Naive B cell (primary cell): ENCODE measurements around the gene TOMM34. TPM values are rescaled to one million over a fixed set of nuclear protein-coding genes. Genes with fewer than 3 reads are reported as not detected.

Experiments used
- ATAC-seq, 2 donors: fragments of 150-1000 bp; cut with Tn5 transposase; 2 replicates each; pipeline ENCODE4 v1.10.0; 2021; ENCODE audit warnings: low read depth in 2 of 2, mild to moderate bottlenecking in 2 of 2, moderate library complexity in 2 of 2
- DNase-seq: peaks from one replicate; pipeline ENCODE4 v3.0.0; 2022
- H3K27ac Mint-ChIP-seq, 6 donors: one replicate each; pipeline ENCODE4 v1.8.0; 2020 to 2022; ENCODE audit warnings: mild to moderate bottlenecking in 6 of 6, mixed read lengths in 6 of 6, moderate library complexity in 5 of 6, inconsistent platforms in 2 of 6
- H3K27me3 Mint-ChIP-seq, 3 donors: one replicate each; pipeline ENCODE4 v1.8.0; 2021 to 2022; ENCODE audit warnings: mixed read lengths in 3 of 3, mild to moderate bottlenecking in 1 of 3
- H3K36me3 Mint-ChIP-seq, 2 donors: one replicate each; pipeline ENCODE4 v1.8.0; 2020 to 2022; ENCODE audit warnings: mixed read lengths in 2 of 2, inconsistent platforms in 1 of 2, mild to moderate bottlenecking in 1 of 2
- H3K4me1 Mint-ChIP-seq, 3 donors: one replicate each; pipeline ENCODE4 v1.8.0; 2020 to 2022; ENCODE audit warnings: mixed read lengths in 3 of 3, inconsistent platforms in 1 of 3, mild to moderate bottlenecking in 1 of 3, moderate library complexity in 1 of 3
- H3K4me3 Mint-ChIP-seq, 8 donors: one replicate each; pipeline ENCODE4 v1.8.0; 2020 to 2022; ENCODE audit warnings: mild to moderate bottlenecking in 8 of 8, mixed read lengths in 8 of 8, moderate library complexity in 8 of 8, inconsistent platforms in 2 of 8
- H3K9me3 Mint-ChIP-seq, 7 donors: one replicate each; pipeline ENCODE4 v1.8.0; 2020 to 2022; ENCODE audit warnings: mixed read lengths in 7 of 7, mild to moderate bottlenecking in 5 of 7, inconsistent platforms in 2 of 7, moderate library complexity in 1 of 7
- polyA plus RNA-seq, 6 donors: library from polyadenylated mRNA; unstranded; fragments of 300-500 nt; fragmentation: Illumina TruSeq; gene quantifications; one replicate each; pipeline ENCODE4 v1.2.3, GENCODE V29; 2021; ENCODE audit warnings: low read depth in 6 of 6

TOMM34 gene
- polyA plus RNA-seq, 6 donors from 2014 or later, result 24.8 to 49.1 (median 38.4) TPM

- peaks cover 5 to 8% of the 10 kb centered on the region in 2 donors for H3K36me3 Mint-ChIP-seq
- no peaks in the 10 kb centered on the region for H3K27me3 Mint-ChIP-seq
- H3K4me1 Mint-ChIP-seq, result peaks cover 70 to 74% (median 73%) of the 10 kb centered on the region in 3 donors
- H3K4me3 Mint-ChIP-seq, result peak overlapping the region; percentile 95 to 99 (median 98)
- H3K27ac Mint-ChIP-seq, result peak overlapping the region; percentile 20 to 99 (median 91)
- no peaks in the 10 kb centered on the region for H3K9me3 Mint-ChIP-seq
- ATAC-seq (no peak), DNase-seq (no peak)
Measured at GRCh38 chr20:44959082-44959637, 1.0 kb downstream of the TOMM34 start.

- Mint-ChIP-seq H3K36me3 (peaks cover 11 to 14% of the 10 kb centered on the region in 2 donors), H3K9me3 (no peaks in the 10 kb centered on the region), H3K4me1 (peaks cover 72 to 74% (median 73%) of the 10 kb centered on the region in 3 donors), H3K27ac (peak overlapping the region in 4 of 6 donors; percentile 29 to 88 (median 53)), H3K4me3 (peak overlapping the region; percentile 70 to 99 (median 96)), H3K27me3 (no peaks in the 10 kb centered on the region)
- DNase-seq (no peak), ATAC-seq (no peak)
Measured at GRCh38 chr20:44958276-44958675, 1.9 kb downstream of the TOMM34 start.

DNA sequence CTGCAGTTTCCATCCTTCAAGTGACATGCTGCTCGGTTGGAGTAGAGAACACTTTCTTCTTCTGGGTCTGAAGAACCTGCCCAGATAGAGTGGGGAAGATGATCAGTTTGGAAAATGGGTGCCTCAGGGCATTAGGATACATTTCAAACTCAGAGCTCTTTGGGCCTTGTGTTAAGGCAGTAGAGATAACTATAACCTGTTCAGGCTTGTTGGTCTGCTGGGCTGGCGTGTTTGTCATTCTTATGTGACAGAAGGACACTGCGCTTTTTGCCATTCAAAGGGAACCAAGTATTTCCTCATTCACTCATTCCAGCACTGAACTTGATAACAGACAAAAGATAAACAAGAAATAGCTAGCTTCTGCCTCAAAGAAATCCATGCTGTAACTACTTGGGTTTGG is 3.8 kb downstream of the TOMM34 start:
- H3K36me3 Mint-ChIP-seq, result peaks cover 24 to 26% of the 10 kb centered on the region in 2 donors
- H3K27ac Mint-ChIP-seq, result peak overlapping the region in 5 of 6 donors; percentile 29 to 95 (median 81)
- no peak for DNase-seq
- peaks cover 75 to 82% (median 80%) of the 10 kb centered on the region in 3 donors for H3K4me1 Mint-ChIP-seq
- no peak for ATAC-seq
- no peaks in the 10 kb centered on the region for H3K27me3 Mint-ChIP-seq
- no peaks in the 10 kb centered on the region for H3K9me3 Mint-ChIP-seq
- peak overlapping the region in 2 of 8 donors; percentile 22 to 47 for H3K4me3 Mint-ChIP-seq

DNA sequence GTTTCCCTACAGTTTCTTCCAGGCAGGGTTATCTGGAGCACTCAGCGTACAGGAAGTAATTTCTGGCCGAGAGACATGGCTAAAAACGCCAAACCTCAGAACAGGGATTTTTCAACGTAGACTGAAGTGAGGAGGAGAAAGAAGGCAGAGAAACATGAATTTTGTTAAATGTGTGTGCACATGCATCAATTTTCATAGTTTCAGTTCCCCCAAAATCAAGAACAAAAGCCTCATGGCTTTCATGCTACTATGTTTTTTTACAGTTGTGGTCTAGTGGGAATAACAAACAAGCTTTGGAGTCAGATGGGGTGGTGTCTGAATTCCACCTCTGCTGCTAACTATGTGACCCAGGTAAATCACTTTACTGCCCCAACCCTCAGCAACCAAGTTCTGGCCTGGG is 4.9 kb downstream of the TOMM34 start:
- Mint-ChIP-seq H3K27ac (peak overlapping the region; percentile 68 to 95 (median 92)), H3K9me3 (no peaks in the 10 kb centered on the region), H3K27me3 (no peaks in the 10 kb centered on the region), H3K36me3 (peaks cover 28 to 33% of the 10 kb centered on the region in 2 donors), H3K4me3 (peak overlapping the region; percentile 22 to 85 (median 65)), H3K4me1 (peaks cover 68 to 75% (median 74%) of the 10 kb centered on the region in 3 donors)
- DNase-seq (no peak), ATAC-seq (peak; percentile 13 to 16)

- ATAC-seq, result no peak
- Mint-ChIP-seq H3K36me3 (peaks cover 34 to 37% of the 10 kb centered on the region in 2 donors), H3K4me3 (peak overlapping the region in 1 of 8 donors; percentile 67), H3K27me3 (no peaks in the 10 kb centered on the region), H3K27ac (peak overlapping the region in 3 of 6 donors; percentile 16 to 80 (median 67)), H3K9me3 (no peaks in the 10 kb centered on the region), H3K4me1 (peaks cover 61 to 68% (median 67%) of the 10 kb centered on the region in 3 donors)
- DNase-seq, result no peak
Measured at GRCh38 chr20:44954211-44954610, 6.0 kb downstream of the TOMM34 start.

DNA sequence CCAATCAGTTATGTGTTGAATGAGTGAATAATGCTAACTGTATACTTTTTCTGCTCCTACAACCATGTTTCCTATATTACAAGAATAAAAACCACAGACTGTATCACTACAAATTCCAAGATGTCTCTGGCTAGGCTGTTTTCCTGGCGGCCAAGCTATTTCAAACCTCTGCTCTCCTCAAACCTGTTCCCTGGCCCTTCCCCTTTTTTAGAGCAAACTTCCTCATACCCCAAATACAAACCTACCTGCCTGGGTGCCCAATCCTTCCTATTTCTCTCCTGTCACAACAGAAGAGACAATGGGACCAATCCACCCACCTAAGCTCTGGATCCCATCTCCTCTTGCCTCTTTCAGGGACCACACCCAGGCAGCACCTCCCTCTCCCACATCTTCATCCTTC is 7.5 kb downstream of the TOMM34 start:
- Mint-ChIP-seq H3K4me3 (no peak overlapping the region), H3K36me3 (peaks cover 34 to 45% of the 10 kb centered on the region in 2 donors), H3K27ac (peak overlapping the region in 5 of 6 donors; percentile 43 to 95 (median 67)), H3K9me3 (no peaks in the 10 kb centered on the region), H3K27me3 (no peaks in the 10 kb centered on the region), H3K4me1 (peaks cover 46 to 53% (median 52%) of the 10 kb centered on the region in 3 donors)
- no peak for ATAC-seq
- DNase-seq, result no peak

GRCh38 chr20:44950368-44950767 is 9.8 kb downstream of the TOMM34 start:
- H3K36me3 Mint-ChIP-seq, result peaks cover 34 to 52% of the 10 kb centered on the region in 2 donors
- H3K4me3 Mint-ChIP-seq, result no peak overlapping the region
- no peaks in the 10 kb centered on the region for H3K9me3 Mint-ChIP-seq
- DNase-seq (no peak), ATAC-seq (no peak)
- peaks cover 30 to 37% (median 33%) of the 10 kb centered on the region in 3 donors for H3K4me1 Mint-ChIP-seq
- H3K27ac Mint-ChIP-seq, result peak overlapping the region in 2 of 6 donors; percentile 1 to 12
- H3K27me3 Mint-ChIP-seq, result no peaks in the 10 kb centered on the region

DNA sequence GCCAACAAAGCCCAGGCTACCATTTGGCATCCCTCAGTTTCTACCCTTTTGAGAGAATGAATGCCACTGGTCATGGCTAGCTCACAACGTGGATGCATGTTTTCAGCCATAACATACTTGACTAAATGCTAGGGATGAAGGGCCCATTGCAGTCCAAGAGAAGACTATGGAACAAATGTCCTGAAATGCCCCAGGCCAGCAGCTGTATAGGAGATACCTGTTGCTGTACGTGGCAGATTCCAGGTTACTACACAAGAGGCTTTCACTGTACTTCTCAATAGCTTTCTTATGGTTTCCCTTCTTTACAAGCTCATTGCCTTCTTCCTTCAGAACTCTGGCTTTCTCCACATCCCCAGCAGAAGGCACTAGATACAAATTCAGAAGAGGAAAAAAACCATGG is 11.7 kb downstream of the TOMM34 start:
- no peak for ATAC-seq
- Mint-ChIP-seq H3K4me1 (peaks cover 14 to 21% (median 15%) of the 10 kb centered on the region in 3 donors), H3K27ac (peak overlapping the region in 5 of 6 donors; percentile 12 to 65 (median 16)), H3K36me3 (peaks cover 22 to 43% of the 10 kb centered on the region in 2 donors), H3K4me3 (no peak overlapping the region), H3K9me3 (no peaks in the 10 kb centered on the region), H3K27me3 (no peaks in the 10 kb centered on the region)
- DNase-seq, result no peak

- Mint-ChIP-seq H3K9me3 (no peaks in the 10 kb centered on the region), H3K27me3 (no peaks in the 10 kb centered on the region), H3K4me1 (peaks cover 10 to 17% (median 11%) of the 10 kb centered on the region in 3 donors), H3K4me3 (no peak overlapping the region), H3K27ac (peak overlapping the region in 2 of 6 donors; percentile 12 to 16), H3K36me3 (peaks cover 18 to 40% of the 10 kb centered on the region in 2 donors)
- ATAC-seq, result no peak
- no peak for DNase-seq
Measured at GRCh38 chr20:44948107-44948506, 12.1 kb downstream of the TOMM34 start.

DNA sequence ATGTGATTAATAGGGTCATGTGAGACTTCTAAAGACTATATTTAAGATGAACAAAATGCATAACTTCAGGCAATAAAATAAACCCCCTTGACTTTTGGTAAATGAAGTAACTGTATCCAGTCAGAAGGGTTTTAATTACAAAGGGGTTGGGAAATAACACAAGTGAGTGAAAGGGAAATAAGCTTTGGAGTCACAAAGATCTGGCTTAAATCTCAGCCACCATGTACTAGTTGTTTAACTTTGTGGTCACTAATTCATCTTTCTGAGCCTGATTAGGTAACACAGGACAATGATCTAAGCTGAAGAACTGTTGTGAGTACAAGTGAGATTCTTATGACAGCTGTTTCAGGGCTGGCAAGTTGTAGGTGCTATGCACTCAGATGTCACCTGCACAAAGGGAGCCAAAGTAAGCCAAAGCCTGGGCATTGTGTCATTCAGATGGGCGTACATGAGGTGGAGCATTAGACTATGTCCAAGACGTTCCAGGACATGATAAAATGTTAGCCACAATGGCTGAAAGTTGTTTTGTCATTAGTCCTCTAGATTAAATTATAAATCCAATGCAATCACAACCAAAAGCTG is 13.8 kb downstream of the TOMM34 start:
- Mint-ChIP-seq H3K27ac (peak overlapping the region in 2 of 6 donors; percentile 5 to 44), H3K4me3 (no peak overlapping the region), H3K36me3 (peaks cover 8 to 32% of the 10 kb centered on the region in 2 donors), H3K9me3 (no peaks in the 10 kb centered on the region), H3K4me1 (peaks cover 0 to 8% (median 3%) of the 10 kb centered on the region in 3 donors), H3K27me3 (no peaks in the 10 kb centered on the region)
- DNase-seq (no peak), ATAC-seq (no peak)

DNA sequence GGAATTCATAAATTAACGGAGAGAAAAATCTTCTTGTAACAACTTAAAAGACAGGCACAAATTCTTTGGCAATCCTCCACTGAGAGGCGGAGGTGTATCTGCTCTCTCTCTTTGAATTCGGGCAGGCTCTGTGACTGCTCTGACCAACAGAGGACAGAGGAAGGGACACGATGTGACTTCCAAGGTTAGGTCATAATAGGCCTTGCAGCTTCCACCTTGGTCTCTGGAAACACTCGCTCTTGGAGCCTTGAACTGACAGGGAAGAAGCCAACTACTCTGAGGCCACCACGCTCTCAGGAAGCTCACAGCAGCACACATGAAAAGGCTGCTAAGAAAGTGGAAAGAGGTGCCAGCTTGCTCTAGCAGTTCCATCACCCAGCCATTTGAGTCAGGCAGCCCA is 14.9 kb downstream of the TOMM34 start:
- H3K36me3 Mint-ChIP-seq, result peaks cover 13 to 28% of the 10 kb centered on the region in 2 donors

GRCh38 chr20:44943828-44944227 is 16.4 kb downstream of the TOMM34 start:
- Mint-ChIP-seq H3K36me3 (peaks cover 7 to 24% of the 10 kb centered on the region in 2 donors), H3K4me3 (no peak overlapping the region), H3K9me3 (no peaks in the 10 kb centered on the region), H3K4me1 (peaks cover 0 to 8% (median 3%) of the 10 kb centered on the region in 3 donors), H3K27ac (peak overlapping the region in 2 of 6 donors; percentile 25 to 38), H3K27me3 (no peaks in the 10 kb centered on the region)
- ATAC-seq (no peak), DNase-seq (no peak)

More for the DNA sequence above, 14.9 kb downstream of the TOMM34 start:
- Mint-ChIP-seq H3K4me1 (peaks cover 0 to 8% (median 3%) of the 10 kb centered on the region in 3 donors), H3K27ac (peak overlapping the region in 2 of 6 donors; percentile 21 to 47), H3K27me3 (no peaks in the 10 kb centered on the region), H3K4me3 (no peak overlapping the region), H3K9me3 (no peaks in the 10 kb centered on the region)
- ATAC-seq (no peak), DNase-seq (no peak)

DNA sequence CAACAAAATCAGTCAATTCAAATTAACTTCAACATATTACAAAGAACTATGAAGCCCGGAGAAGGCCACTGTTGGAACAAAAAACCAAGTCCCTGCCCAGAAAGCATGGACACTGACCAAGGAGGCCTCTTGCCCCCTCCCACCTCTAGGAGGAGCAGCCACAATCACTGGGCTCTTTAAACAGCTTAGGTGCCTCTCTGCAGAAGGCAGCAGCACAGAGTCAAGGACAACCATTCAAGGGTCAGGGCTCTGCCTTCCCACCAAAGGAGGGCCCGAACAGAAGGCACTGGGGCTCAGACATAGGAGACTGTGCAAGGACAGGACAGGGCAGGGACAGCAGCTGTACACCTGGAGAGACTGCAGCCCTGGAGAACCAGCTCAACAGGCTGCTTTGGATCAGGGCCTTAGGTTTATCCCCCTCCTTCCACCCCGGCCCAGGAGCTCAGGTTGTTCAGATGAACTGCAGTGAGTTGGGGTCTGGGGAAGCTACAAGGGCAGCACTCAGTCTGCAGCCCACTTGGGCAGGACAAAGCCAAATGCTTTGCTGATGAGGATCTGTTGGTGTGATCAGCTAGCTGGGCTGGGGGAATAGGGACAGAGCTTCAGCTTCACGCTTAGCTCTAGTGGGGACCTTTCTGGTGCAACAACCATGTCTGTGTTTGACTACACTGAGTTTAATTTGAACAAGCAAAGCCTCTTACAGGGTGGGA is 17.8 kb downstream of the TOMM34 start:
- Mint-ChIP-seq H3K4me1 (peaks cover 0 to 8% (median 3%) of the 10 kb centered on the region in 3 donors), H3K36me3 (peaks cover 7 to 15% of the 10 kb centered on the region in 2 donors), H3K27me3 (no peaks in the 10 kb centered on the region), H3K4me3 (no peak overlapping the region), H3K27ac (peak overlapping the region in 2 of 6 donors; percentile 60 to 67), H3K9me3 (no peaks in the 10 kb centered on the region)
- no peak for ATAC-seq
- DNase-seq, result no peak
